Panc1 (cell line): ENCODE data around the gene TNP1. TPM values are rescaled to one million over a fixed set of nuclear protein-coding genes. Genes with fewer than 3 reads are reported as not detected.

ENCODE experiments used
- ATAC-seq: fragments of 200-7000 bp; cut with Tn5 transposase; 2 replicates; pipeline ENCODE4 v1.9.1; 2020; ENCODE audit warnings: mild to moderate bottlenecking, moderate library complexity
- BruUV-seq: library from RNA; stranded (reverse); fragments of 400-500 nt; replicated peaks from 2 replicates; lab custom pipeline; 2021; lab: Mats Ljungman, UMichigan
- CTCF ChIA-PET: fragments of 300-600 bp; sonication (Branson Sonifier 250); formaldehyde crosslinking; loops from one replicate; lab custom pipeline; 2022; ENCODE audit warnings: antibody characterized with exemption; lab: Charles Lee
- POLR2A ChIA-PET: fragments of 300-600 bp; sonication (Branson Sonifier 250); formaldehyde crosslinking; loops from one replicate; lab custom pipeline; 2022; ENCODE audit warnings: antibody characterized with exemption; lab: Charles Lee
- DNase-seq: peaks from one replicate; pipeline ENCODE4 v3.0.0-alpha.2; 2010; ENCODE audit warnings: low read depth, low spot score
- H3K27ac ChIP-seq: 2 replicates; pipeline ENCODE4 v1.5.1; 2011; ENCODE audit warnings: mild to moderate bottlenecking, low read length, inconsistent platforms
- H3K27me3 ChIP-seq: fragments of 200-500 bp; sonication (Bioruptor generic); 2 replicates; pipeline ENCODE4 v1.6.0; 2014; ENCODE audit warnings: low read length, inconsistent platforms; ENCODE audit not compliant: control insufficient read depth, insufficient read depth
- H3K36me3 ChIP-seq: fragments of 200-500 bp; sonication (Bioruptor generic); 2 replicates; pipeline ENCODE4 v1.5.1; 2014; ENCODE audit warnings: inconsistent platforms, mild to moderate bottlenecking, low read length, moderate library complexity; ENCODE audit not compliant: control insufficient read depth, insufficient read depth
- H3K4me1 ChIP-seq: 2 replicates; pipeline ENCODE4 v1.5.1; 2011; ENCODE audit warnings: inconsistent platforms, mild to moderate bottlenecking, low read length, moderate library complexity; ENCODE audit not compliant: control insufficient read depth, insufficient read depth
- H3K4me3 ChIP-seq, 2 experiments: 2 replicates each; pipeline ENCODE4 v1.5.1; 2011 to 2012; ENCODE audit warnings: low read depth in 2 of 2, low read length in 2 of 2, mild to moderate bottlenecking in 2 of 2, inconsistent platforms in 1 of 2, moderate library complexity in 1 of 2
- H3K9me3 ChIP-seq: fragments of 200-500 bp; sonication (Bioruptor generic); 2 replicates; pipeline ENCODE4 v1.5.1; 2014; ENCODE audit warnings: low read depth, mild to moderate bottlenecking, inconsistent platforms, low read length, moderate library complexity; ENCODE audit not compliant: control insufficient read depth, insufficient read depth
- CTCF ChIP-seq: fragments of 450-650 bp; IDR thresholded peaks from 2 replicates; pipeline ENCODE4 v1.5.1; 2017; ENCODE audit warnings: mild to moderate bottlenecking
- POLR2AphosphoS5 ChIP-seq: IDR thresholded peaks from 2 replicates; pipeline ENCODE4 v1.6.1; 2012; ENCODE audit warnings: mild to moderate bottlenecking, low read depth, low read length, moderate library complexity
- REST ChIP-seq, 2 experiments: IDR thresholded peaks; 2 replicates each; pipeline ENCODE4 v1.6.1; 2011 to 2012; ENCODE audit warnings: low read depth in 2 of 2, control low read depth in 1 of 2, low read length in 1 of 2, mild to moderate bottlenecking in 1 of 2, moderate library complexity in 1 of 2; ENCODE audit not compliant: insufficient read depth in 1 of 2
- SIN3A ChIP-seq: IDR thresholded peaks from 2 replicates; pipeline ENCODE4 v1.6.1; 2012; ENCODE audit warnings: low read depth, mild to moderate bottlenecking, low read length, moderate library complexity, borderline replicate concordance; ENCODE audit not compliant: insufficient read depth
- TCF7L2 ChIP-seq: IDR thresholded peaks from 2 replicates; pipeline ENCODE4 v1.6.1; 2011; ENCODE audit warnings: mild to moderate bottlenecking, low read depth, low read length, inconsistent platforms
- in situ Hi-C: cut with HindIII; loops from 2 replicates; pipeline ENCODE4 v1.10.0; 2016; ENCODE audit warnings: low sequenced_read_pairs, low pct_unique_long_range_greater_than_20kb
- intact Hi-C: fragments of 100-400 bp; cut with micrococcal nuclease; formaldehyde crosslinking; loops from one replicate; pipeline ENCODE4 v1.10.0; 2022; ENCODE audit not compliant: unreplicated experiment
- total RNA-seq: library from RNA; stranded (reverse); gene quantifications from one replicate; pipeline ENCODE4 v1.2.1, GENCODE V29; 2021; ENCODE audit not compliant: unreplicated experiment

The TNP1 gene
- total RNA-seq, 1 experiment from 2014 or later, result not detected

GRCh38 chr2:216845426-216845825 is 14.4 kb downstream of the TNP1 start:
- ChIA-PET CTCF (no interaction called here), POLR2A (no interaction called here)
- no peak for TF ChIP-seq SIN3A
- no peak for TF ChIP-seq POLR2AphosphoS5
- no peak for TF ChIP-seq REST (IDR thresholded peaks at IDR 0.05; ENCODE audit: insufficient read depth in 1 of 2, low read depth in 2 of 2, low read length in 1 of 2)
- TF ChIP-seq CTCF, result no peak
- TF ChIP-seq TCF7L2, result no peak
- ATAC-seq (no peak), DNase-seq (no peak)
- intact Hi-C loops, result no loop called here
- no peak overlapping the region for H3K27ac ChIP-seq
- H3K36me3 ChIP-seq, result no peaks in the 10 kb centered on the region
- in situ Hi-C loops, result no loop called here
- no peak overlapping the region for H3K4me3 ChIP-seq
- H3K4me1 ChIP-seq, result no peaks in the 10 kb centered on the region
- H3K27me3 ChIP-seq, result no peaks in the 10 kb centered on the region; the same call in 1 of the 2 replicates
- no peaks in the 10 kb centered on the region for H3K9me3 ChIP-seq
- no TSS peak for BruUV-seq

- ATAC-seq (no peak), DNase-seq (no peak)
- no peaks in the 10 kb centered on the region for H3K4me1 ChIP-seq
- H3K27ac ChIP-seq, result no peak overlapping the region
- POLR2A ChIA-PET, result no interaction called here
- TF ChIP-seq TCF7L2 (no peak), POLR2AphosphoS5 (no peak)
- H3K4me3 ChIP-seq, result no peak overlapping the region
- no peaks in the 10 kb centered on the region for H3K9me3 ChIP-seq
- no peaks in the 10 kb centered on the region for H3K27me3 ChIP-seq
- in situ Hi-C loops (no loop called here), intact Hi-C loops (no loop called here)
- BruUV-seq, result no TSS peak
- CTCF ChIA-PET, result no interaction called here
- no peaks in the 10 kb centered on the region for H3K36me3 ChIP-seq
Measured at GRCh38 chr2:216842636-216843035, 17.2 kb downstream of the TNP1 start.

- no peaks in the 10 kb centered on the region for H3K4me1 ChIP-seq
- CTCF ChIA-PET, result no interaction called here
- no TSS peak for BruUV-seq
- no peak for DNase-seq
- no peak for ATAC-seq
- POLR2A ChIA-PET, result no interaction called here
- no peaks in the 10 kb centered on the region for H3K9me3 ChIP-seq
- H3K36me3 ChIP-seq, result no peaks in the 10 kb centered on the region
- no peaks in the 10 kb centered on the region for H3K27me3 ChIP-seq
- H3K4me3 ChIP-seq, result no peak overlapping the region
- H3K27ac ChIP-seq, result no peak overlapping the region
- intact Hi-C loops (no loop called here), in situ Hi-C loops (no loop called here)
- TF ChIP-seq TCF7L2, result no peak
- TF ChIP-seq POLR2AphosphoS5, result no peak
- TF ChIP-seq SIN3A, result no peak
- TF ChIP-seq REST (IDR thresholded peaks at IDR 0.05; ENCODE audit: insufficient read depth in 1 of 2, low read depth in 2 of 2, low read length in 1 of 2), result no peak
- TF ChIP-seq CTCF, result no peak
Measured at GRCh38 chr2:216839688-216840087, 20.2 kb downstream of the TNP1 start.
